GM21786 (cell line): ENCODE data around the gene C16orf96.
A peak's percentile ranks its signal among the peaks of the same experiment; 100 is the strongest.

Source experiments
- ATAC-seq: cut with Tn5 transposase; IDR thresholded peaks from one replicate; pipeline ENCODE4 v1.9.1; 2021; ENCODE audit not compliant: unreplicated experiment

Gene C16orf96

DNA sequence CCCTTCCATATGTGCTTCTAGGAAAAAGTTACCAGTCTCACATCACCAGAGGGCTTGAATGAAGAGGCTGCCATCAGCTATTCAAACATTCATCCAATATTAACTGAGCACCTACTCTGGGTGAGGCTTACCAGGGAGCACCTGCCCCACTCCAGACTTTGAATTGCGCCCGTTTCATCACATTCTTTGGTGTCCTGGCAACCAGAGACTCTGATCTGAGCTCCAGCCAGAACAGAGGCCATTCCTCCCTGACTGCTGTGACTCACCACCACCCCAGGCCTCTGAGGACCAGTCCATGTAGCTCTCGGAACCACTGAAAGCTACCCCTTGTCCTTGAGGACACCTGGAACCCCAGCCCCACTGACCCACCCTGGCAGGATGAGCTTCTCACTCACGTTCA is at the start of gene C16orf96:
TSS of gene C16orf96 (plus strand) at position 229 of the 400 bp plus-strand sequence. CDS start at position 379, 150 bp downstream.
- ATAC-seq, result no peak

DNA sequence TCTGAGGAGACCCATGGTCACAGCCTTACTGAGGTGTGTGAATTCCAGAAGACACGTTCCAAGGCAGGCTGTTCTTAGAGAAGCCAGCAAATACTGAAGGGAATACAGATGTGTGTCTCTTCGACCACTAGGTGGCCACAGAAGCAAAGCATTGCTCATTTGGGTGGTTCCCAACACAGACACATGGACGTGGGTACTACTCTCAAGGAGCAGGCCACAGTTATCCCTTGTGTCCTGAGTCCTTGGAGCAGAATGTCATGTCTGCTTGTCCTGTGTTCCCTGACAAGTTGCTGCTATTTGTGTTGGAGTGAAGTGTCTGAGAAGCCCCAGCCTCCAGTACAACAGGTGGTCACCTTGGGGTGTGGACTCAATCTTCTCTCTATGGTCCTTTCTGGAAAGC is 49.7 kb upstream of the C16orf96 start:
- ATAC-seq, result no peak

DNA sequence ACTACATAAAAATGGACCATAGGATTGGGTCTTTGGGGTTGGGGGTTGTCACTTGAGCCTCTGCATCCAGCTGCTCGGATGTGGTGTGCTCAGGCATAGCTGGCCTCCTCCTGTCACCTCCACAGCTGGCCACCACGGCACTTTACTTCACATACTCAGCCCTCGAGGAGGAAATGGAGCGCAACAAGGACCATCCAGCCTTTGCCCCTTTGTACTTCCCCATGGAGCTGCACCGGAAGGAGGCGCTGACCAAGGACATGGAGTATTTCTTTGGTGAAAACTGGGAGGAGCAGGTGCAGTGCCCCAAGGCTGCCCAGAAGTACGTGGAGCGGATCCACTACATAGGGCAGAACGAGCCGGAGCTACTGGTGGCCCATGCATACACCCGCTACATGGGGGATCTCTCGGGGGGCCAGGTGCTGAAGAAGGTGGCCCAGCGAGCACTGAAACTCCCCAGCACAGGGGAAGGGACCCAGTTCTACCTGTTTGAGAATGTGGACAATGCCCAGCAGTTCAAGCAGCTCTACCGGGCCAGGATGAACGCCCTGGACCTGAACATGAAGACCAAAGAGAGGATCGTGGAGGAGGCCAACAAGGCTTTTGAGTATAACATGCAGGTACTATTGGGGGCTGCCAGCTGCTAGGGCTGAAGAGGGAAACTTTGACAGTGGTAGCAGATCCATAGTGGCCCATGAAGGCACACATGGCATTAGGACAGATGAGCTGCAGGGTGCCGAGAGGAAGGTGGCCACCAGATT is 48.4 kb upstream of the C16orf96 start:
- ATAC-seq, result no peak

DNA sequence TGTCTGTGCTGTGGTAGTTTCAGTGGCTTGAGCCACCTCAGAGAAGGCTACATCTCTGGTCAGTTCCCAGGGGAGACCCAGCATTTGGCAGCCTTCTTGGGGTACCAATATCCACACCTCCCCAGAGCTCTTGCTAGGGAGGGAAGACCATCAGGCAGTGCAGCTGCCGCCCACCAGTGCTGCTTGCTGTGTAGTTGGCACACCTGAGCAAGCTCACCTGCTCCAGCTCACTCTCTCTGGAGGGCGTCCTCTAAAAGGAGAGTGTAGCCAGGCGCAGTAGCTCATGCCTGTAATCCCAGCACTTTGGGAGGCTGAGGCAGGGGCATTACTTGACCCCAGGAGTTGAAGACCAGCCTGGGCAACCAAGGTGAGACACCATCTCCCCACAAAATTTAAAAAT is 47.3 kb upstream of the C16orf96 start:
- ATAC-seq, result no peak

DNA sequence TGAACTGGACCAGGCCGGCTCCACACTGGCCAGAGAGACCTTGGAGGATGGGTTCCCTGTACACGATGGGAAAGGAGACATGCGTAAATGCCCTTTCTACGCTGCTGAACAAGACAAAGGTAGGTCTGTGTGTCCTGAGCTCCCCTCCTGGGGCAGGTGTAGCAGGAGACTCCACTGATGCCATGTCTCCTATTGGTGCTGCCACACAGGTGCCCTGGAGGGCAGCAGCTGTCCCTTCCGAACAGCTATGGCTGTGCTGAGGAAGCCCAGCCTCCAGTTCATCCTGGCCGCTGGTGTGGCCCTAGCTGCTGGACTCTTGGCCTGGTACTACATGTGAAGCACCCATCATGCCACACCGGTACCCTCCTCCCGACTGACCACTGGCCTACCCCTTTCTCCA is 46.7 kb upstream of the C16orf96 start:
- no peak for ATAC-seq

DNA sequence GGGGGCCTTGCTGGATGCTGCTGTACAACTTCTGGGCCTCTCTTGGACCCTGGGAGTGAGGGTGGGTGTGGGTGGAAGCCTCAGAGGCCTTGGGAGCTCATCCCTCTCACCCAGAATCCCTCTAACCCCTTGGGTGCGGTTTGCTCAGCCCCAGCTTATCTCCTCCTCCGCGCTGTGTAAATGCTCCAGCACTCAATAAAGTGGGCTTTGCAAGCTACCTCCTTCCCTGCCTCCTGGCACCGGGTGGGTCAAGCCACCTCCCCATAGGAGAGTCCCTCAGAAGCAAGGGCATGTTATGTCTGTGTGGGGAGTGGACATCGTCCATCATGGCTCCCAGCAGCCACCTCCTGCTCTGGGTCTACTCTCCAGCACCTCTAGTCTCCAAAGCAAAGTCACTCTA is 46.0 kb upstream of the C16orf96 start:
- no peak for ATAC-seq

DNA sequence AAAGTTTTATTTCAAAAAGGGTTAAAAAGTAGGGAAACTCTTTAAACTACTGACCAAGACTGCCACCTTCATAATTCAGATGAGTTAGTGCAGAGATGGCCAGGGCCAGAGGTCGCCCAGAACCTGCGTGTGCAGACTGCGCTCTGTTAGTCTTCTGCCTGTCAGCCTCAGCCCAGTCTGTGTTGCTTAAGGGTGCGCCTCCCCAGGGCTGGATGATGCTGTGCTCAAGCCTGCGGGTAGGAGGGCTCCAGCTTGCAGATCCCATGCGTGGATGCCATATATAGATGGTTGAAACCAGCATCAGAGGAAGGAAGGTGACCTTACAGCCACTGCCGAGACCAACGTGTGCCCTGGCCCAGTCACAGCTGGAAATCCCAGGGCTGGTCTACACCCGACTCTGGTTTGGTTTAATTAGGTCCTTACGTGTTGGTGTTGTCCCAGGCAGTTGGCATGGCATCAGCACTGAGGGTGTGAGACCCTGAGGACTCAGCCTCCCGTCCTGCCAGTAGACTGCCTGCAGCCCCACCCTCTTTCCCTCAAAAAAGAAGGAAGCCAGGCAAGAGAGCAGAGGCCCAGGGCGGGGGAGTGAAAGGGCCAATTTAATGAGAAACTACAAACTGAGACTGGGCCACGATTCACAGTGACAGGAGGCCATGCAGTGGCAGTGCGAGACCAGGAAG is 45.3 kb upstream of the C16orf96 start:
- no peak for ATAC-seq

DNA sequence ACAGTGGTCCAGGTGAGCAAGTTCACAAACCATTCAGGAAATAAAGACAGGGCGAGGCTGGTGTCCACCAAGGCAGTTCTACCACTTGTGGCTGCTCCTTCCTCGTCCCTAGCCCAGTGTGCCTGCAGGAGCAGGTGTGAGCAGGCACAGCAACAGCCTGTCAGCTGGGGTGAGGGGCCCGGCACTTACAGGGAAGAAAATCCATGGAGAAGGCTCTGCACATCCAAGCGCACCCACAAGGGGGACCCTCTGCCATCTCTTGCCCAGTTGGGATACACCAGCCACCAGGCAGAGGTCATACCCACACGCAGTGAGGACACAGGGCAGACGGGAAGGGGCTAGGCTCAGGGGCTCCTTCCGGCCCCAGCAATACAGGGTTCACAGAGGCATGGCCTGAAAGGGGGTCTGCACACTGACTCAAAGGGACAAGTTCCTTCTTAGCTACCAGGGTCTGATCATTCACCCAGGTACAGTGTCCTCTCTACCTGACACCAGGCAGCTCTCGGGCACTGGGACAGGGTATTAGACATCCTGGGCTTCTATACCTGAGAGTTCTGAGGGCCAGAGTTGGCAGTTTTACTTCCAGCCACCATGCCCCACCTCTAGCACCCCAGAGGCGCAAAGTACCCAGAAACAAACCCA is 44.6 kb upstream of the C16orf96 start:
- no peak for ATAC-seq

DNA sequence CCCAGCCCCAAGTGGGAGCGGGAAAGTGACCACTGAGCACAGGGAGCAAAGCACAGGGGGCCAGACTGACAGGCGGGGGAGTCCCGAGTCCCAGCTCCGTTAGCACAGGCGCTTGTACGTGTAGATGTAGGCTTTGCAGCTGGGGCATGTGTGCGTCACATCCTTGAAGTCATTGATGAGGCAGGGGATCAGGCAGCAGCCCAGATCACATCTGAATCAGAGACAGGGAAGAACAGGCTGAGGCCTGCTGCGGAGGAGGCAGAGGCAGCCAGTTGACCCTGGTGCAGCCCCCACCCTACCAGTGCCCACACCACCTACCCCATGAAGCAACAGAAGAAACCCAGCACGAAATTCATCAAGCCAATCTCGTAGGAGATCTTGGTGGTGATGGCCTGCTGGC is 43.7 kb upstream of the C16orf96 start:
- ATAC-seq, result no peak

DNA sequence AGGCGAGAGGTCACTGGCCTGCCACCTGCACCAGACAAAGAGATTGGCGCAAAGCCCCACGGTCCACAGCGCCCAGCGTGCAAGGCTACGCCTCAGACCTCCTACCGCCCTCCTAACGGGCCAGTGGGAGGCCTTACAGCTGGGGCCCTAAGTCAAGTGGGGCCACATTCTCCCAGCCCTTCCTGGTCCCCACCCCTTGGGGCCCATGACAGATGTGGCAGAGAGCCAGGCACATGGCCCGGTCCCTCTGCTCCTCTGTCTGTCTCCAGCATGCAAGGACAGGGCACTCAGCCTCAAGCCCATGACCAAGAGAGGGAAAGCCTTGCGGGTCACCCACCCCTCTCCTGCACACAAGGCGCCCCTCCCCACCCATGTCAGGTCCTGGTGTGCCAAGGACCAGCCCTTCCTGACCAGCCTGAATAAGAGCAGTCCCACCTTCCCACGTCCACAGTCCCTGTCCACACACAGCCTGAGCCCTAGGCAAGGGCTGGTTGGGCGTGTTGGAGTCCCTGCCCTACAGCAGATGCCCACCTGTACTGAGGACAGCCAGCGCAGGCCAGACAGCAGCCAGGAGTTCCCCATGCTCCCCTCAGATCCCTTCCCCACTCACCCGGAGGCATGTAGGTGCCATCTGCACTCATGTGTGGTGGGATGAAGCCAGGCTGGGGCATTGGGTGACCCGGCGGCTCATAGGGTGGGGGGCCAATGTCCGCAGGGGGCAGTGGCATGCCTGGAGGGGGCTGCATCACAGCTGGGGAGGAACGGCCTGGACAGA is 42.9 kb upstream of the C16orf96 start:
- ATAC-seq, result no peak

DNA sequence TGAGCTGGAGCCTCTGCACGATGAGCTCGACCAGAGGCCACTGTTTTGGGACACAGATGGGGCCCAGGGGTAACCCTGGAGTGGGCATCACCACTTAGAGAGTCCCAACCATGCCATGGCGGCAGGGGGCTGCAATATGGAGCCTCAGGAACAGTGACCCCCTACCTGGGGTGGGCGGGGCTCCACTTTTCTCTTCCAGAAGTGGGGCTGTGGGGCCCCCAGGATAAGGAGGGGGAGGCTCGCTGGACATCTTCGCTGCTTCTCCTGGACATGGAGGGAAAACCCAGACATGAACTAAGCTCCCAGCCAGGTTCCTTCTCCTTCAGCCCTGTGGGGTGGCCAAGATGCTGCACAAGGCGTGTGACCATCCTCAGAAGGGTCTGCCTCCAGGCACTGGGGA is 42.3 kb upstream of the C16orf96 start:
- no peak for ATAC-seq

DNA sequence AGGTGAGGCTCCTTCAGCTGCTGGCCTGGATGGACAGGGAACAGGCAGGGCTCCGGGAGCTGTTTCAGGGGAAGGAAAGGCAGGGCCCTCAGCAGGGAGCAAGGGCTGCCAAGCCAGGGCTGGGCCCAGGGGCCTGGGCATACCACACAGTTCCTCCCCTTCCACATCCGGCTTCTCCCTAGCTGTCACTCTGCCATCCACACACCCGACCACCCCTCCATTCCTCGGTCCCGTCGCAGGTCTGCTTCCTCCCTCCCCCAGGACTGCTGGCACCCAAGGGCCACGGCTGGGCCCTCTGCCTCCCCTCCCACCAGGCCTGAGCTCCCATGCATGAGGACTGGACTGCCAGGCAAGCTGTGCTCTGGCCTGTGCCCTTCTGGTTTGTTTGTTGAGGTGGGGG is 41.5 kb upstream of the C16orf96 start:
- no peak for ATAC-seq

DNA sequence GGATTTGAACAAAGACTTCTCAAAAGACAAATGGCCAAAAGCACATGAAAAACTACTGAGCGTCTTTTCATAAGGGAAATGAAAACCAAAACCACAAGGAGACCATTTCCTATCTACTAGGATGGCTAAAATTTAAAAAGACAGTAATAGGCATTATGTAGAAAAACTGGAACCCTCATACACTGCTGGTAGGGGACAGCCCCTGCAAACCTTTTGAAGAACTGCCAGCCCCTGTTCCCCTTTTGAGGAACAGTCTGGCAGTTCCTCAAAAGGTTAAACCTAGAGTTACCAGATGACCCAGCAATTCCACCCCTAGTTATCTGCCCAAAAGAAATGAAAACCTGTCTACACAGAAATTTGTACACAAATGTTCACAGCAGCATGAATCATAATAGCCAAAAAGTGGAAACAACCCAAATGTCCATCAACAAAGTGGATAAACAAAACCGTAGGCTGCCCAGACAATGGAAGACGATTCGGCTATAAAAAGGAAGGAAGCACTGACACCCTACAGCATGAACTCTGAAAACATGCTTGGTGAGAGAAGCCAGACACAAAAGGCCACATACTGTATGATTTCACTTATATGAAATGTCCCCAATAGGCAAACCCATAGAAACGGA is 40.4 kb upstream of the C16orf96 start:
- ATAC-seq, result peak; percentile 68

DNA sequence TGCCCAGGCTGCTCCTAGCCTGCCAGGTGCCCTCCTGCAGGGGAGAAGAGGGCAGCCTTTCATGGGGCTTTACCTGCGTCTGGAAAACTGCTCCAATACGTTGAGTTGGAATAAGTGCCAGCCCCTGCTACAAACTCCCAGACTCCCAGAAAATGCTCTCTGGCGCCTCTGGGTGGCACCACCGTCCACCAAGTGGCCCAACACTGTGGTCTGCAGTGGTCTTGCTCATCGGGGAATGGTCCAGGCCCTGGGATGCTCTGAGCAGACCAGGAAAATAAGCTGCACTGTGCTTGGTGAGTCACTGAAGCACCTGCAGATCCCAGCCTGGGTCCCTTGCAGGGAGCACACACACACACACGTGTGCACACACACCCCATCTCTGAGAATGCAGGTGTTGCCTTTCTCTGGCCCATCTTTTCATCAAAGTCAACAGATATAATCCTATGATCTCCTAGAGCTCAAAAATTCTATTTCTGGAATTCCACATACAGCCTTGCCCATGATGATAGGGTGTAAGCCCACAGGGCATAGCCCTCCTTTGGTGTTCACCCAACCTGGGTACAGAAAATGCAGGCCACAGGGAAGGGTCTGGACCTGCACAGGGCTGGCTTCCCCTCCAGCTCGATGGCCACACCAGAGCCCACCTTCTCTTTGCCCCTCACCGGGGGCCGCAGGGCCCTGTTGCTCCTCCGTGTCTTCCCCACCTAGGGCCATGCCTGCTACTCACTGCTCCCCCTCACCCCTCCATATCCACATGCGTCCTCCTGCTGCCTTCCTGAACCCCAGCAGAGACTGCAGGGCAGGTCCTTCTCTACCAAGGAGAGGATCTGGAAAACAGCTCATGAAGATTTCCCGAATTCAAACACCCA is 38.1 kb upstream of the C16orf96 start:
- no peak for ATAC-seq

DNA sequence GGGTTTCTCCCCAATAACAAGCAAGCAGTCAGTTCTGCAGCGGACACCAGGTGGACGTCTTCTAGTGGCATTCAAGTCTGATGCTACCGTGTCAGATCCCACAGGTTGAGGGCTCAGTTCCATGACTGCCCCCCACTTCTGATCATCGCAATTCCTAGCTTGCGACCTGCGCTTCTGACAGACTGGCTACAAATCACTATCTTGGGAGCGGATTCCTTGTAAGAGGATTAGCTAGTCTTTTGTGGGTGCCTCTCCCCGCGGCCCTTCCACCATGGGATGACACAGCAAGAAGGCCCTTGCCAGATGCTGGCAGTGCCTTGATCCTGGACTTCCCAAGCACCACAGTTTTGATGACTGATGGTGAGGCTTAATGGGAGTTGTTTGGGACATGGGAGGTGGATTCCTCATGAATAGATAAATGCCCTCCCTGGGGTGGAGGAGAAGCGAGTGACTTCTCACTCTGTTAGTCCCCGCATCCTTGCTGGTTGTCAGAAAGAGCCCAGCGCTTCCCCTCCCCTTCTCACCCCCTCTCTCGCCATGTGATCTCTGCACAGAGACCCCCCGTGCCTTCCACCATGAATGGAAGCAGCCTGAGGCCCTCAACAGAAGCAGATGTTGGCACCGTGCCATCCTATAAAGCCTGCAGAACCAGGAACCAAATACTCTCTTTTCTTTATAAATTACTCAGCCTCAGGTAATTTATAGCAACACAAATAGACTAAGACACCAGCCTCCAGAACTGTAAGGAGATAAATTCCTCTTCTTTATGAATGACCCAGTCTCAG is 36.7 kb upstream of the C16orf96 start:
- ATAC-seq, result no peak

DNA sequence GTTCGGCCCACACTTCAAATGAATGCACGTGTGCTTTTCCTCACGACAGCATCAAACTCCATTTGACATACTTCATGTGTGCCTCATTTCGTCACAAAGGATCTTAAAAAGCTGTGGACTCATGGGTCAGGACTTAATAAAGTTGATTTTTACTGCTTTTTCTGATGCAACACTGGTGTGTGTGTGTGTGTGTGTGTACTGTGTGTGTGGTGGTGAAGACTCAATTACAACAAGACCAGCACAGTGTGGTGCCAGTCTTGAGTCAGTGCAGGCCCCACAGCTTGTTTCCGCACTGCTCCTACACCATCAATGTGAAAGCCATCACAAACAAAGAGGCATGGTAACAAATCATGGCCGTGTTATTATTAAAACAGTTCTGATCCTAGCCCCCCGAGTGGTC is 35.2 kb upstream of the C16orf96 start:
- no peak for ATAC-seq

DNA sequence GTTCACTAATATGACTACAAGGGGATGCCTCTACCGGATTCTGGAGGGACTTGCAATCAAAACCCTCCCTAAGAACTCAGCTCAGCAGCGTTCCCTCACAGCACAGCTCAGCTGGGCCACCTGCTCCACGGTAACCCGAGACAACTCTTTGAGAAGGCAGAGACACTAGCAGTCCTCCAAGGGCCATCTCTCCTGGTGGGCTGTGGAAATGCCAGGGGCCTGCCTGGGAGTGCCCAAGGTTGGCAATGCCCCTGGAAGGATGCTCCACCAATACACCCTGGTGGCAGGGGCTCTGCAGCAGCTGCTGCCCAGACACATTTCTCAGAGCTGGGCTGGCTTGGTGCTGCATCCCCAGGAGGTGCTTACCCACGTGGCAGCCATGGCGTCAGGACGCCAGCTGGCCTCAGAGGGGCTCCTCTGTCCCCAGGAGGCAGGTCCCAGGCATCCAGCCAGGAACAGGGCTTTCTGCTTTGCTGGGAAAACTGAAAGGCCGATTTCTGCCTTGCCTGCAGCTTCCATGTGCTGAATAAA is 34.0 kb upstream of the C16orf96 start:
- no peak for ATAC-seq

DNA sequence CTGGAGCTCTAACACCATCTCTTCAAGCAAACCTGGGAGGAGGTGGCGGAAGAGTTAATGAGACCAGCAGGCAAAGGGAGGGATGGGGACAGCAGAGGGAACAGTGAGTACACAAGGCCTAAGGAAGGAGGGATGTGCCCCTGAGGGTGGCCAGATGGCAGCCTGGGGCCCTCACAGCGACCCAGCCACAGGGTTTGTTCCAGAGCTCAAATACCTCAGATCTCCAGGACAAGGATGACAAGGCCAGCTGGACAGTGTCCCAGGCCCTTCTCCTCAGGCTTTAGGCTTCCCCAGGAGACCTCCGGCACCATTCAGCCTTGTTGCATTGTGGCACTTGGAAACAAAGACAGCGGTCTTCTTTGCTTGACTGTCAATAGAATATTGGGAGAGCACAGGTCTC is 32.5 kb upstream of the C16orf96 start:
- ATAC-seq, result no peak

DNA sequence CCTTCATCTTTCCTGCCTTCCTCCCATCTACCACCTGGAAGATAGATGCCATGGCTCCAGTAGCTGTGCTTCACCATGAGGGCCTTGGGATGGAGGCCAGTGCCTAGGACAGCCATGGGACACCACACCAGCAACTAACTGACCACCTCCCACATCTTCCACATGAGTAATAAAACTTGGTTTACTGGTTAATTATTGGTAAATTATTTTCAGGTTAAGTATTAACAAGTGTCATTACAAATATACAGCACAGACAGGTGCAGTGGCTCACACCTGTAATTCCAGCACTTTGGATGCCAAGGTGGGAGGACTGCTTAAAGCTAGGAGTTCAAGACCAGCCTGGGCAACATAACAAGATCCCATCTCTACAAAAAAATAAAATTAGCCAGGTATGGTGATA is 31.6 kb upstream of the C16orf96 start:
- no peak for ATAC-seq
